HG03558 (cell line): ENCODE data around the gene MLXIPL.
"Not testable (repeated sequence)": the region's sequence is repeated elsewhere in the genome, so short reads cannot be mapped to it uniquely, and the experiment has no call there.

ENCODE experiments used
- ATAC-seq: cut with Tn5 transposase; IDR thresholded peaks from one replicate; pipeline ENCODE4 v1.9.1; 2021; ENCODE audit warnings: moderate number of reproducible peaks; ENCODE audit not compliant: unreplicated experiment; ENCODE audit errors: extremely low read depth

Gene MLXIPL

GRCh38 chr7:73646785-73647724 is 22.7 kb upstream of the MLXIPL start:
- ATAC-seq = no peak

DNA sequence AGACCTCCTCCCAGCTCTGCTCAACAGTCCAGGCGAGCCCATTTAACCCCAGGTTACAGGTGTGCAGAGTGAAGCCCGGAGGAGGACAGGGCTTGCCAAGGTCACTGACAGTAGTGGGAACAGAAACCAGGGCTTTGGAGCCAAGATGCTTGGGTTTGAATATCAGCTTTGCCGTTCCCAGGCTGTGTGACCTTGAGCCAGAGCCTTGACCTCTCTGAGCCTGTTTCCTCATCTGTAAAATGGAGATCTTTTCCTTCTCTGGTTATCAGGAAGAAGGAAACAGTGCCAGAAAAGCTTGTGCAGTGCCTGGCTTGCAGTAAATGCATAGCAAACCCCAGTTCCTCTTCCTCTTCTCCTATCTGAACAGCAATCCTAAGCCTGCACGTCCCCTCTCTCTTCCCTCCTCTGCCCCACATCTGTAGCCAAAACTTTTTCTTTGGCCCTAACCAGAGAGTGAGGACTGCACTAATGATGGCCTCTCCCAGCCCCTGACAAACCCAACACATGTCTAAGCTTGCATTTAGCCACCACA is 21.4 kb upstream of the MLXIPL start:
- ATAC-seq = no peak

- no peak for ATAC-seq
These were observed 20.5 kb upstream of the MLXIPL start for GRCh38 chr7:73644688-73645286.

DNA sequence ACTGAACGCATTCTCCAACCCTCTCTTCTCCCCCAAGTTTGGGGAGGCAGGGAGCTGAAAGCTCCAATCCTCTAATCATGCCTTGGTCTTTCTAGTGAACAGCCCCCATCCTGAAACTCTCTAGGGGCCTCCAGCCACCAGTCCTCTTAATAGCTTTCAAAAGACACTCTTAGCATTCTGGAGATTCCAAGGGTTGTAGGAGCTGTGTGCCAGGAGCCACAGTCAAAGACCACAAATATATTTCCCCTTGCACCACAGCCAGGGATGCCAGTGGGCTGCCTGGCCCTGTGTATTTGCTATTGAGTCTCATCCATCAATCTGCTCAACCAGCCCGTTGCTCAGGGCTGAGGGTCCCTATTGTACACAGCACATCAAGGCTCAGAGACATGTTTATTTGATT is 18.5 kb upstream of the MLXIPL start:
- ATAC-seq = no peak

- no peak for ATAC-seq
These were observed 14.6 kb upstream of the MLXIPL start for GRCh38 chr7:73638911-73639310.

DNA sequence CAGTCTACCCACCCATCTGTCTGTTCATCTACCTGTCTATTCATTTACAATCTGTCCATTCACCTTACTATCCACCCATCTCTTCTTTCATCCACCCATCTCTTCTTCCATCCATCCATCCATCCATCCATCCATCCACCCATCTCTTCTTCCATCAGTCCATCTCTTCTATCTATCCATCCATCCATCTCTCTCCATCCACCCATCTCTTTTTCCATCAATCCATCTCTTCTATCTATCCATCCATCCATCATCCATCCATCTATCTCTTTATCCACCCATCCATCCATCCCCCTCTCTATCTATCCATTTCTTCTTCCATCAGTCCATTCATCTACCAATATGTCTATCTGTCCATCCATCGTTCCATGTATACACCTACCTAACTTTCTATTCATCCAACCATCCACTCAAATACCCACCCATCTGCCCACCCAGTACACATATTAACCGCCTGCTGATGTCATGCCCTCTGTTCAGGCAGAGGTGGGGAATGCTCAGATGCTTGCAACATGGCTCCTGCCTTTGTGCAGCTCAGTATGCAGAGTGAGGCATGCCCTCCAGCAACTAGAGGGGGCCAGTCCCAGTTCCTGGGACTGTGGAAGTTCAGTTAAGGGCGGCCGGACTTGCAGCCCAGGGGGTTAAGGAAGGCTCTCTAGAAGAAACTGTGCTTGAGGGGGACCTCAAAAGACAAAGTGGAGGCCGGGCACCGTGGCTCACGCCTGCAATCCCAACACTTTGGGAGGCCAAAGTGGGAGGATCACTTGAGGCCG is 11.3 kb upstream of the MLXIPL start:
- ATAC-seq = no peak

DNA sequence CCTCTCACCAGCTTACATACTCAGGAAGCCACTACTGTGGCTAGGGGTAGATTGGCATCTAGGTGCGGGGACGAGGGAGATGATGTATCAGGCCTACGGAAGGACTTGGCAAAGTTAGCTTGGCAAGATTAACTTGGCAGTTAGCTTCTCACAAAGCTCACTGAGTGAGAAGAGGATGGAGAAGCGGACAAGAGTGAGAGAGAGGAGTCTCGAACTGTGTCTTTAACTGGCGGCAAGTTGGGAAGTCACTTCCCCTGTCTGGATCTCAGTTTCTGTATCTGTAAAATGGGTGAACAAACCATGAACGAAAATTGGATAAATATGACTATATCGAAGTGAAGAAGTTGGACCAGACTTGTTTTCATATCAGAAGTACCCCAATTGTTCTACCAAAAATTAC is 9.5 kb upstream of the MLXIPL start:
- ATAC-seq = no peak

GRCh38 chr7:73633323-73633722 is 9.0 kb upstream of the MLXIPL start:
- no peak for ATAC-seq

GRCh38 chr7:73631558-73631957 is 7.2 kb upstream of the MLXIPL start:
- ATAC-seq = no peak

DNA sequence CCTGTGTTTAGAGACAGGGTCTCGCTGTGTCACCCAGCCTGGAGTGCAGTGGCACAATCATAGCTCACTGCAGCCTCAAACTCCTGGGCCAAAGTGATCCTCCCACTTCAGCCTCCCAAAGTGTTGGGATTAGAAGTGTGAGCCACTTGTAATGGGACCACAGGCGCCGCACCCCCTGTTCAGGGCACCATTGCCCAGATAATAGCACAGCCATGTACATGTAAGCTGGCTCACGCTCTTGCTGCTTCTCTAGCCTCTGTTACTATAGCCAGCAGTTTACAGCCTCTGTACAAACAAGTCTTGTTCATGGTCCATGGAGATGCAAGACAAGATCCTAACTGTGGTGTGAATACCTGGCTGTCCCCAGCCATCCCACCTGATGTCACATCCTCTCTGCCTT is 4.2 kb upstream of the MLXIPL start:
- no peak for ATAC-seq

GRCh38 chr7:73626814-73627213 is 2.5 kb upstream of the MLXIPL start:
- no peak for ATAC-seq

DNA sequence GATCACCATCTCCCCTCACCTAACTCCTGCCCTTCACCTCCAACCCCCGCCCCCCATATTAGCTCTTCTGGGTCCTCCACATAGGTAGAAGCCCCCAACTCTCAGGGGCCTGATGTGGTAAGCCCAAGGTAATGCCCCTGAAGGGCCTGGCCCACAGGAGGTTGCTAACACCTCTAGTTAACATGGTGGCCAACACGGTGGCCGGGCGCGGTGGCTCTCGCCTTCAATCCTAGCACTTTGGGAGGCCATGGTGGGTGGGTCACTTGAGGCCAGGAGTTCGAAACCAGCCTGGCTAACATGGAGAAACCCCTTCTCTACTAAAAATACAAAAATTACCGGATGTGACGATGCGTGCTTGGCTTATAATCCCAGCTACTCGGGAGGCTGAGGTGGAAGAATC is 954 bp upstream of the MLXIPL start:
- no peak for ATAC-seq

DNA sequence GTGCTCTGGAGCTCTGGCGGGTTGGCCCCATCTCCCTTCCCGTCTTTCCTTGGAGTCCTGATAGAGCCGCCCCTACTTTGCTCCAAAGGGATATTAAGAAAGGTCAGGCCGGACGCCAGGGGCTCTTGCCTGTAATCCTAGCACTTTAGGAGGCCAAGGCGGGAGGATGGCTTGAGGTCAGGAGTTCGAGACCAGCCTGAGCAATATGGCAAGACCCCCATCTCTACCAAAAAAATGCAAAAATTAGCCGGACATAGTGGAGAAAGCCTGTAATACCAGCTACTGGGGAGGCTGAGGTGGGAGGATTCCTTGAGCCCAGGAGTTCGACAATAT is 313 bp upstream of the MLXIPL start:
- no peak for ATAC-seq

DNA sequence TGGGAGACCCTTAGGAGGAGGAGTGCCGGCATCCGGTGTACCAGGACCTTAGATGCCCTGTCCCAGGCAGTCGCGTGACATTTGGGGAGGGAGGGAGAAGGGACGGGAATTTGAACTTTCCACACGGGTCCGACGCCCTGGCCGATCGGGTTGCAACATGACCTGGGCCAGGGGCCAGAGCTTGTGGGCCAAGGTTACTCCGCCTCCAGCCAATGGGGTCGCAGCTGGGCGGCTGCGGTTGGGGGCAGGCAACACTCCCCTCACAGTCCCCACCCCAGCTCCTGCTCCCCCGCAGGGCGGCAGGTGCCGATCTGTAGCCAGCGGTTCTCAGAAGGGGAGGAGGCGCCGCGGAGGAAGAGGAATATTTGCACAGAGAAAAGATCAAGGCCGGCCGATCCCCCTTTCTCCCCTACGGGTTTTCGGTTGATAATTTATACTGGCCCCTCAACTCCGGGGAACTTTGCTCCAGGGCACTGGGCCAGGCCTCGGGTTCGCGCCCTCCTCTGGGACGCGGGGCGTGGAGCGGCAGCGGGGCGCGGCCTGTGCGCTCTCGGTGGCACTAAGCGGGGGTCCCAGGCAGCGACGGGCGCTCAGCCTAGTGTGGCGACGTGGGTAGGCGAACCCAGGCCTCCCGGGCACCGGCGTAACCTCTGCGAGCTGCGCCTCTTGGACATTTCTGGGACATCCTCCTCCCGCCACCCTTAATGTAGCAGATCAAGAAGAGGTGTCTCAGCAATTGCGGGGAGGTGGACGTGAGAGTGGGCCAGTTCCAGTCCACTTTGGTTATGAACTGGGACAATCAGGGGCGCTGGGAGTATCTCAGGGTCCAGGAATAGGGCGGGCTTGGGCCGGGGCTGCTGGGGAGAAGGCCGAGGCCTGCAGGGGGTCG is 1.2 kb downstream of the MLXIPL start:
- ATAC-seq = no peak

- no peak for ATAC-seq
These were observed 1.8 kb downstream of the MLXIPL start for GRCh38 chr7:73622527-73622908.

DNA sequence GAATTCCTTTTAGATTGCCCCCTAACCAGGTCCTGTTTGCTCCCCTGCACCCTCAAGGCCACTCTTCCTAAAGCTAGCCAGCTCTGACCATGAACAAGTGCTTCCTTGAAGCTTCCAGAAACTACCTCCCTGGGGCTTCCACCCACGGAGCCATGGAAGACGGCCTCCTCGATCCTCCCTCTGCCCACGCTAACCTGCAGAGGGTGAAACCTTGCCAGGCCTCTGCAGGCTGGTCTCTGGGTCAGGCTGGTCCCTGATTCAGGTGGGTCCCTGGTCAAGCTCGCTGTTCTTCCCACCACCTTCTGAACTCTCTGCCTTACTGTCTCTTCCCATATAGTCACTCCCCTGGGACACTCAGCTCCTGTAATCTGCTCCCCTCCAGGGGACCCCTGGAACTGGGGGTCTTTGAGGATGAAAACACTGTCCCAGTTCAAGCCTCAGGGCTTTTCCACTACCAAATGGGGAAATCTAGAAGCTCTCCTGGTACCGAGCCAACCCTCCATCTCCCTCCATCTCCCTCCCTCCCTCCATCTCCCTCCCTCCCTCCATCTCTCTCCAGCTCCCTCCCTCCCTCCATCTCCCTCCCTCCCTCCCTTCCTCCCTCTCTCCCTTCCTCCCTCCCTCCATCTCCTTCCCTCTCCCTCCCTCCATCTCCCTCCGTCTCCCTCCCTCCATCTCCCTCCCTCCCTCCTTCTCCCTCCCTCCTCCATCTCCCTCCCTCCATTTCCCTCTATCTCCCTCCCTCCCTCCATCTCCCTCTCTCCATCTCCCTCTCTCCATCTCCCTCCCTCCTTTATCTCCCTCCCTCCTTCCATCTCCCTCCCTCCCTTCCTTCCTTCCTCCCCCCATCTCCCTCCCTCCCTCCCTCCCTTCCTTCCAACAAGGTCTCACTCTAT is 2.9 kb downstream of the MLXIPL start:
- ATAC-seq = no peak

- ATAC-seq = not testable (repeated sequence)
These were observed 4.9 kb downstream of the MLXIPL start for GRCh38 chr7:73619394-73619793.

DNA sequence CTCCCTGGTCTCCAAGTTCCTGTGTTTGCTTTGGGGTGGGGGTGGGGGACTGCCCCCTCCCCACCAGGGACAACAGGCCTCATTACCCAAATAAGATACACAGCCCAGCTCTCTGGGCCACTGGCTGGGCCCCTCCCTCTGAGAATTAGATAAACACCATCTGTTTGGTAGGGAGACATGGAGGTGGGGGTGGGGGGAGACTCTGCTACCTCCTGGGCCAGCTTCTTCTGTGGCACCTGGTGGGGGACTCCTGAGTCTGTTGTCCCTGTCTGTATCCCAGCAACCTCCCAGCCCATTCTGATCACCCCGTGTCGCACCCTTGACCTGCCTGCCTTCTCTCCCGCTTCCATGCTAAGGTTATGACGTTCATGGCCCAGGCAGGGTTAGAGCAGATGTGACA is 5.8 kb downstream of the MLXIPL start:
- ATAC-seq = no peak

GRCh38 chr7:73617520-73617919 is 6.8 kb downstream of the MLXIPL start:
- not testable (repeated sequence) for ATAC-seq
